Fibroblast of lung (primary cell): ENCODE measurements around the gene NOD1.

Source experiments
- EZH2 ChIP-seq: IDR thresholded peaks from 2 replicates; pipeline ENCODE4 v1.5.1; 2012; ENCODE audit warnings: low read length, control low read depth, mild to moderate bottlenecking; ENCODE audit errors: missing control alignments
- TF ChIP-seq, protein P1 (sequence below), 2 donors: IDR thresholded peaks in 1 of 2; conservative IDR thresholded peaks in 1 of 2; 1 replicate in 1 of 2; 2 replicates in 1 of 2; pipeline ENCODE4 v1.5.1; 2011 to 2012; ENCODE audit warnings: low read length in 2 of 2, control low read depth in 1 of 2, inconsistent platforms in 1 of 2, low read depth in 1 of 2, mild to moderate bottlenecking in 1 of 2

DNA sequence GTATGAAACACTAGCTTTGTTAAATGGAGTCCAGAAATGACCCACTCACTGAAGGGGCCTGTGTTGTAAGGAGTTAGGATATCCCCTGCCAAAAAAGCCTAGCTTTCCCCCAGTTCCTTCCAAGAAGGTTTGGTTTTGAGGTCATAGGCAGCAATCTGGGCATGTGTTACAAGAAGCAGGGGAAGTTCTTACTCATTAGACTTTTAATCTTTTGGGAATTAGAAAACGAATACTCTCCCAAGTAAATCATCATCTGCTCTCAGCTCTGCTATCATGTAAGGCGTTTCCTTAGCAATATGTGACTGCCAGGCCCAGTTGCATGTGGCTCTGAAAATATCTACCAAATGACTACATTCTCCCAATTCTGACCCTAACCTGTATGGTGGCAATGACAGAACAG, 3.7 kb downstream of the NOD1 start:
- no peak for TF ChIP-seq EZH2
- TF ChIP-seq, protein P1, sequence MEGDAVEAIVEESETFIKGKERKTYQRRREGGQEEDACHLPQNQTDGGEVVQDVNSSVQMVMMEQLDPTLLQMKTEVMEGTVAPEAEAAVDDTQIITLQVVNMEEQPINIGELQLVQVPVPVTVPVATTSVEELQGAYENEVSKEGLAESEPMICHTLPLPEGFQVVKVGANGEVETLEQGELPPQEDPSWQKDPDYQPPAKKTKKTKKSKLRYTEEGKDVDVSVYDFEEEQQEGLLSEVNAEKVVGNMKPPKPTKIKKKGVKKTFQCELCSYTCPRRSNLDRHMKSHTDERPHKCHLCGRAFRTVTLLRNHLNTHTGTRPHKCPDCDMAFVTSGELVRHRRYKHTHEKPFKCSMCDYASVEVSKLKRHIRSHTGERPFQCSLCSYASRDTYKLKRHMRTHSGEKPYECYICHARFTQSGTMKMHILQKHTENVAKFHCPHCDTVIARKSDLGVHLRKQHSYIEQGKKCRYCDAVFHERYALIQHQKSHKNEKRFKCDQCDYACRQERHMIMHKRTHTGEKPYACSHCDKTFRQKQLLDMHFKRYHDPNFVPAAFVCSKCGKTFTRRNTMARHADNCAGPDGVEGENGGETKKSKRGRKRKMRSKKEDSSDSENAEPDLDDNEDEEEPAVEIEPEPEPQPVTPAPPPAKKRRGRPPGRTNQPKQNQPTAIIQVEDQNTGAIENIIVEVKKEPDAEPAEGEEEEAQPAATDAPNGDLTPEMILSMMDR (conservative IDR thresholded peaks at IDR 0.05 in 1 of 2, IDR thresholded peaks at IDR 0.05 in 1 of 2; ENCODE audit: low read depth in 1 of 2, low read length in 2 of 2) = no peak
